Heart left ventricle (tissue), 16 donors: ENCODE measurements around the gene APC. TPM values are rescaled to one million over a fixed set of nuclear protein-coding genes. Genes with fewer than 3 reads are reported as not detected.

ENCODE experiments used
- ATAC-seq, 4 donors: fragments of 200-7000 bp; cut with Tn5 transposase; one replicate each; pipeline ENCODE4 v1.9.1; 2020 to 2022; ENCODE audit warnings: moderate library complexity in 4 of 4, mild to moderate bottlenecking in 3 of 4, moderate number of reproducible peaks in 1 of 4
- DNase-seq, 5 donors: peaks; one replicate each; pipeline ENCODE4 v3.0.0-alpha.2; 2020
- H3K27ac ChIP-seq, 12 donors: fragments of 200-600 bp; sonication (generic) in 4 of 12; one replicate each; pipeline versions ENCODE4 v1.5.0 to v1.8.0; 2016 to 2022; ENCODE audit warnings: mild to moderate bottlenecking in 2 of 12
- H3K27me3 ChIP-seq, 9 donors: fragments of 200-600 bp; sonication (generic) in 2 of 9; one replicate each; pipeline versions ENCODE4 v1.5.1 to v1.8.0; 2016 to 2022; ENCODE audit warnings: mild to moderate bottlenecking in 3 of 9
- H3K36me3 ChIP-seq, 9 donors: fragments of 200-600 bp; sonication (generic) in 2 of 9; one replicate each; pipeline versions ENCODE4 v1.5.0 to v1.8.0; 2018 to 2022; ENCODE audit warnings: mild to moderate bottlenecking in 2 of 9
- H3K4me1 ChIP-seq, 12 donors: fragments of 200-600 bp; sonication (generic) in 4 of 12; one replicate each; pipeline versions ENCODE4 v1.5.0 to v1.8.0; 2016 to 2022; ENCODE audit warnings: mild to moderate bottlenecking in 3 of 12
- H3K4me3 ChIP-seq, 12 donors: fragments of 200-600 bp; sonication (generic) in 4 of 12; one replicate each; pipeline versions ENCODE4 v1.5.0 to v1.8.0; 2017 to 2022; ENCODE audit warnings: mild to moderate bottlenecking in 9 of 12, moderate library complexity in 4 of 12
- H3K9me3 ChIP-seq, 12 donors: fragments of 200-600 bp; sonication (generic) in 4 of 12; one replicate each; pipeline versions ENCODE4 v1.5.0 to v1.8.0; 2016 to 2022; ENCODE audit warnings: mild to moderate bottlenecking in 1 of 12
- POLR2A ChIP-seq, 2 donors: fragments of 450-650 bp; IDR thresholded peaks; one replicate each; pipeline ENCODE4 v1.6.1; 2017; ENCODE audit warnings: antibody characterized with exemption in 2 of 2, mild to moderate bottlenecking in 2 of 2, moderate library complexity in 2 of 2
- WGBS, 4 donors: extraction: QIAGEN DNeasy Blood & Tissue Kit in 2 of 4; methylation state at CpG; one replicate each; pipeline versions ENCODE4 v1.1.5 to v1.1.7; 2013 to 2018; 5-methylcytosine and 5-hydroxymethylcytosine counted together
- intact Hi-C, 10 donors: fragments of 100-400 bp; cut with DNase I; formaldehyde crosslinking; loops; one replicate each; pipeline versions ENCODE4 v1.11.1 to v1.14.2; 2022
- long read RNA-seq, 3 donors: library from polyadenylated mRNA; unstranded; transcript quantifications; one replicate each; pipeline ENCODE4 v2.0.0, GENCODE V29; 2020 to 2021
- polyA plus RNA-seq, 2 donors: library from polyadenylated mRNA; stranded (reverse); fragments of 200-250 nt; gene quantifications; one replicate each; pipeline ENCODE4 v1.2.3, GENCODE V29; 2013
- total RNA-seq, 9 donors: library from RNA; depleted of rRNA in 2 of 9; stranded (reverse); fragments of >200 nt in 2 of 9; fragmentation: NEBNext Ultra II Directional in 3 of 9; extraction: Animal tissue kit (Norgen Biotek cat#: 25700) in 3 of 9; gene quantifications; one replicate each; pipeline versions ENCODE4 v1.1.0 to v1.2.4, GENCODE V29; 2016 to 2023
- TF ChIP-seq, protein P1 (sequence below), 12 donors: fragments of 200-600 bp; sonication (generic) in 4 of 12; IDR thresholded peaks; one replicate each; pipeline versions ENCODE4 v1.5.0 to v1.8.0; 2018 to 2022; ENCODE audit warnings: antibody characterized with exemption in 12 of 12, mild to moderate bottlenecking in 5 of 12
- donor health status: ischemic (EF 13 %, LVEDD 7.1; RV severe dilation, severe dysfunction).
- donor health status: healthy with polysubstance abuse.
- donor health status: DM: no; HTN: yes; CAD: no.
- donor health status: DM: no; HTN: no; CAD: no.
- donor health status: ischemic (EF 25% LVEDD 6.9; RV normal size, moderate dysfunction).
- donor health status: ischemic (EF 25% LVEDD 5.7; RV mildly dilated, moderate dysfunction).
- donor health status: healthy.
- donor health status: DM: yes; HTN: yes; CAD: no.
- donor health status: ischemic (EF 35%, LVEDD 5.7; RV mildly dilated, moderate dysfunction).
- donor health status: nonischemic (EF 11% LVEDD 7.7; RV severe dilation, severe dysfunction).
- donor health status: DM: yes; HTN: yes; CAD: no.
- donor health status: PGD.
- donor health status: ischemic (EF 29% LVEDD 5.4; RV normal size, mild dysfunction).
- donor health status: nonischemic (EF 23%, LVEDD 6.1; RV moderate dilation, normal function).

The APC gene
- total RNA-seq = 10 to 100 TPM; 34.0 to 65.3 (median 42.2) TPM
- 10 to 100 TPM in 1 of 2 donors, 1 to 10 TPM in 1; 3.8 to 13.1 TPM for polyA plus RNA-seq
- long read RNA-seq, donor 1, partial matches to known transcripts = 1 of 6 reads
- long read RNA-seq, donor 1, other reads (novel, unspliced or antisense) = 5 of 6 reads
- long read RNA-seq, donor 2, full-length matches to known transcripts = 2 of 30 reads
- long read RNA-seq, donor 2, partial matches to known transcripts = 3 of 30 reads
- long read RNA-seq, donor 2, other reads (novel, unspliced or antisense) = 25 of 30 reads
- long read RNA-seq, donor 3, full-length matches to known transcripts = 1 of 11 reads
- long read RNA-seq, donor 3, partial matches to known transcripts = 1 of 11 reads
- long read RNA-seq, donor 3, other reads (novel, unspliced or antisense) = 9 of 11 reads

DNA sequence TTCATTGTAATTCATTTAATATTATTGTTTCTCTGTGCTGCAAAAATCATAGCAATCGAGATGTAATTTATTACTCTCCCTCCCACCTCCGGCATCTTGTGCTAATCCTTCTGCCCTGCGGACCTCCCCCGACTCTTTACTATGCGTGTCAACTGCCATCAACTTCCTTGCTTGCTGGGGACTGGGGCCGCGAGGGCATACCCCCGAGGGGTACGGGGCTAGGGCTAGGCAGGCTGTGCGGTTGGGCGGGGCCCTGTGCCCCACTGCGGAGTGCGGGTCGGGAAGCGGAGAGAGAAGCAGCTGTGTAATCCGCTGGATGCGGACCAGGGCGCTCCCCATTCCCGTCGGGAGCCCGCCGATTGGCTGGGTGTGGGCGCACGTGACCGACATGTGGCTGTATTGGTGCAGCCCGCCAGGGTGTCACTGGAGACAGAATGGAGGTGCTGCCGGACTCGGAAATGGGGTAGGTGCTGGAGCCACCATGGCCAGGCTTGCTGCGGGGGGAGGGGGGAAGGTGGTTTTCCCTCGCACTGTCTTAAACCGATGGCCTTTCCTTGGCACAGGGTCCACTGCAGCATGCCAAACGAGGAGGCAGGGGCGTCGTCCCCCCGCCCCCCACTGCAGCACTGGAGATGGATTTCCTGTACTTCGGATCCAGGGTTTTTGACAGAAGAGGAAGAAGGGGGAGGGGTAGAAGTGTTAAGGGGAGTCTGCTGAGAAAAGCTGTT is at the start of gene APC:
TSS of gene APC (plus strand) at position 423 of the 728 bp plus-strand sequence. CDS start 17,006 bp downstream, outside the sequence.
- Histone ChIP-seq H3K4me1 (peaks cover 0 to 46% (median 22%) of the 10 kb centered on the region in 12 donors), H3K9me3 (no peaks in the 10 kb centered on the region), H3K27me3 (no peaks in the 10 kb centered on the region), H3K27ac (peak within 1 kb of the TSS in 11 of 12 donors; percentile 41 to 82 (median 73)), H3K4me3 (peak within 1 kb of the TSS; percentile 54 to 83 (median 64)), H3K36me3 (no peaks in the 10 kb centered on the region)
- intact Hi-C loops = loop anchor here in 1 of 10 donors (10.0 kb wide), 1 partner anchor 573 kb away; no protein-coding TSS in a partner anchor
- DNase-seq (peak; percentile 93 to 97 (median 95)), ATAC-seq (peak; percentile 98 to 100 (median 100))
- 0 to 1% (median 0%) methylated on average over 21 to 36 of the region's 36 CpGs for WGBS, 4 donors
- TF ChIP-seq, protein P1, sequence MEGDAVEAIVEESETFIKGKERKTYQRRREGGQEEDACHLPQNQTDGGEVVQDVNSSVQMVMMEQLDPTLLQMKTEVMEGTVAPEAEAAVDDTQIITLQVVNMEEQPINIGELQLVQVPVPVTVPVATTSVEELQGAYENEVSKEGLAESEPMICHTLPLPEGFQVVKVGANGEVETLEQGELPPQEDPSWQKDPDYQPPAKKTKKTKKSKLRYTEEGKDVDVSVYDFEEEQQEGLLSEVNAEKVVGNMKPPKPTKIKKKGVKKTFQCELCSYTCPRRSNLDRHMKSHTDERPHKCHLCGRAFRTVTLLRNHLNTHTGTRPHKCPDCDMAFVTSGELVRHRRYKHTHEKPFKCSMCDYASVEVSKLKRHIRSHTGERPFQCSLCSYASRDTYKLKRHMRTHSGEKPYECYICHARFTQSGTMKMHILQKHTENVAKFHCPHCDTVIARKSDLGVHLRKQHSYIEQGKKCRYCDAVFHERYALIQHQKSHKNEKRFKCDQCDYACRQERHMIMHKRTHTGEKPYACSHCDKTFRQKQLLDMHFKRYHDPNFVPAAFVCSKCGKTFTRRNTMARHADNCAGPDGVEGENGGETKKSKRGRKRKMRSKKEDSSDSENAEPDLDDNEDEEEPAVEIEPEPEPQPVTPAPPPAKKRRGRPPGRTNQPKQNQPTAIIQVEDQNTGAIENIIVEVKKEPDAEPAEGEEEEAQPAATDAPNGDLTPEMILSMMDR (IDR thresholded peaks at IDR 0.05) = peak in 3 of 12 donors; percentile 9 to 24 (median 17)
- peak in 1 of 2 donors; percentile 58 for TF ChIP-seq POLR2A (IDR thresholded peaks at IDR 0.05)

DNA sequence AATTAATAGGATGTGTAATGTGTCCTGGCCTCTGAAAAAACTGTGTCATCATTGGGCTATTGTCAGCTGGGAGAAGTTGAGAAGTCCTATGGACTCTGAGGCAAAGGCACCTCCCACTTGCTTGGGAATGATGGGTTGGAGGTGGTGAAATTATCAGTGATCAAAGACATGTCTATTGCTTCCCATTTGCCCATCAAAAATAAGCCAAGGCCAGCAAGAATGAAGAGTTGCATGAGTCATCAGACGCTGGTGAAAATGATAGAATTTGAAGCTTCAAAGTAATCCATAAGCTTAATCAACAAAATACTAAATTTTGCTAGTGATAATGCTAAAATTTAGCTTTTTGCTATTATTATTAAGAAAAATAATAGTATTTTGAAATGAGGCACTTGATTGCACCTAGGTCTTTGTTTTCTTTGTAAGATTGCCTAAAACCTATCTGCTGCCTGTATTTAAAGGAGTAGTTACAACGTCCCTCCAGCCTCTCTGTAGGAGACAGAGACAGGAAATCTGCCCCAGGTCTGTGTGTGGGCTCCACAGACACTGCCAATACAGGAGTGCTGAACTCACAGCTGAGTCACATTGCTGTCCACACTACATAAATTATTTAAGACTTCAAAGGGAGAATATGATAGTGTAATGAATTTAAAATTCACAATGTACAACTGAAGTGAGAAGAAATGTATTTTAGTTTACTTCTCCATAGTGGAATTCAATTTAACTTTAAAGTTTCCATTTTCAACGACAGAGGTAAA is 48.4 kb upstream of the APC start:
- intact Hi-C loops = loop anchor here in 1 of 10 donors (10.0 kb wide), 1 partner anchor 135 kb away; no protein-coding TSS in a partner anchor
- WGBS, 4 donors = 61 to 74% (median 72%) methylated on average over 3 of the region's 3 CpGs
- Histone ChIP-seq H3K4me1 (peaks cover 0 to 25% (median 12%) of the 10 kb centered on the region in 12 donors), H3K9me3 (no peaks in the 10 kb centered on the region), H3K36me3 (no peaks in the 10 kb centered on the region), H3K27me3 (no peaks in the 10 kb centered on the region), H3K4me3 (no peak overlapping the region), H3K27ac (no peak overlapping the region)
- DNase-seq (no peak), ATAC-seq (no peak)
- no peak for TF ChIP-seq POLR2A (IDR thresholded peaks at IDR 0.05)
- TF ChIP-seq, protein P1 (IDR thresholded peaks at IDR 0.05) = no peak

DNA sequence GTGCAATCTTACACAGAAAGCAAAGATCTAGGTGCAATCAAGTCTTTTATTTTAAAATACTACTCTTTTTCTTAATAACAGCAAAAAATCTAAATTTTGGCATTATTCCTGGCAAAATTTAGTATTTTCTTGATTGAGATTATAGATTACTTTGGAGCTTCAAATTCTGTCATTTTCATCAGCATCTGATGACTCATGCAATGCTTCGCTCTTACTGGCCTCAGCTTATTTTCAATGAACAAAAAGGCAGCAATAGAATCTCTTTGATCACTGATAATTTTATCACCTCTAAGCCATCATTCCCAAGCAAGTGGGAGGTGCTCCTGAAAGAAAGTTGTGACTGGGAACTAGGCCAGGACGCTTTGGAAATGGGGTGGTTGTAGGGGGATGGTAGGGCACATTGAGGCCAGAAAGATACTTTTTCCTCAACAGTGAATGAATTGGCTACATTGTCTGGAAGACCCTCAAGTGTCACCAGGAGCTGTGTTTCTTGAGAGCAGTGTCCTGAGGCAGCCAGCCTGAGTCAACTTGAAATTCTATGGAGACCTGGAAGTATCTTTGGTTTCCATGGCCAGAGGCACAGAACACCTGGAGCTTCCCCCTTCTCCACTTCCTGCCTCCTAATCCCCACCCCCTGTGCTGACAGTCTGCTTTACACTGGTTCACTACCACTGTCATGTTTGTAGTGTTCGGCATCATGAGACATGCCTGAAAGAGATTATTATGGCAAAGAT is 46.9 kb upstream of the APC start:
- 87 to 95% (median 92%) methylated on average over 3 of the region's 3 CpGs for WGBS, 4 donors
- TF ChIP-seq POLR2A (IDR thresholded peaks at IDR 0.05) = no peak
- TF ChIP-seq, protein P1 (IDR thresholded peaks at IDR 0.05) = no peak
- H3K36me3 ChIP-seq = no peaks in the 10 kb centered on the region
- peaks cover 0 to 11% (median under 1%) of the 10 kb centered on the region in 12 donors for H3K4me1 ChIP-seq
- ATAC-seq (peak in 1 of 4 donors; percentile 15), DNase-seq (no peak)
- intact Hi-C loops = loop anchor here in 3 of 10 donors (2.0 to 5.0 kb wide), 2 partner anchors 66 to 67 kb away; no protein-coding TSS in a partner anchor
- H3K9me3 ChIP-seq = no peaks in the 10 kb centered on the region
- H3K27ac ChIP-seq = no peak overlapping the region
- H3K27me3 ChIP-seq = no peaks in the 10 kb centered on the region
- no peak overlapping the region for H3K4me3 ChIP-seq
